Stimulated activated CD8-positive, alpha-beta memory T cell treated with anti-CD3 and anti-CD28 coated beads, Interleukin-15, amount 100 ng/mL, for 1 hour (primary cell): Measurements from ENCODE around the gene PTX3.

Experiments
- DNase-seq: peaks from one replicate; pipeline ENCODE4 v3.0.0-alpha.2; 2020; ENCODE audit warnings: low read depth

Gene PTX3

GRCh38 chr3:157423337-157423736 is 13.3 kb upstream of the PTX3 start:
- no peak for DNase-seq

GRCh38 chr3:157427901-157428300 is 8.7 kb upstream of the PTX3 start:
- no peak for DNase-seq

- no peak for DNase-seq
Observed at GRCh38 chr3:157428853-157429252, 7.8 kb upstream of the PTX3 start.

GRCh38 chr3:157429708-157430107 is 6.9 kb upstream of the PTX3 start:
- DNase-seq, result no peak

GRCh38 chr3:157438194-157438730 is 1.6 kb downstream of the PTX3 start:
- no peak for DNase-seq

- DNase-seq, result no peak
Observed at GRCh38 chr3:157441102-157441624, 4.5 kb downstream of the PTX3 start.

GRCh38 chr3:157442729-157443128 is 6.1 kb downstream of the PTX3 start:
- DNase-seq, result no peak

GRCh38 chr3:157443905-157444796 is 7.5 kb downstream of the PTX3 start:
- DNase-seq, result no peak

GRCh38 chr3:157444797-157445184 is 8.1 kb downstream of the PTX3 start:
- DNase-seq, result no peak

GRCh38 chr3:157445857-157446256 is 9.2 kb downstream of the PTX3 start:
- no peak for DNase-seq

- no peak for DNase-seq
Observed at GRCh38 chr3:157447026-157447694, 10.5 kb downstream of the PTX3 start.

GRCh38 chr3:157452097-157452496 is 15.4 kb downstream of the PTX3 start:
- no peak for DNase-seq

GRCh38 chr3:157453824-157454223 is 17.2 kb downstream of the PTX3 start:
- no peak for DNase-seq

- DNase-seq, result no peak
Observed at GRCh38 chr3:157459706-157460105, 23.1 kb downstream of the PTX3 start.

GRCh38 chr3:157460253-157460652 is 23.6 kb downstream of the PTX3 start:
- no peak for DNase-seq

- no peak for DNase-seq
Observed at GRCh38 chr3:157463816-157464215, 27.2 kb downstream of the PTX3 start.

GRCh38 chr3:157464321-157464720 is 27.7 kb downstream of the PTX3 start:
- no peak for DNase-seq

- DNase-seq, result no peak
Observed at GRCh38 chr3:157465741-157466140, 29.1 kb downstream of the PTX3 start.

- DNase-seq, result no peak
Observed at GRCh38 chr3:157467200-157467599, 30.6 kb downstream of the PTX3 start.

GRCh38 chr3:157469561-157470294 is 33.1 kb downstream of the PTX3 start:
- DNase-seq, result no peak

- DNase-seq, result no peak
Observed at GRCh38 chr3:157471064-157471463, 34.4 kb downstream of the PTX3 start.

GRCh38 chr3:157472648-157473047 is 36.0 kb downstream of the PTX3 start:
- DNase-seq, result no peak
